Tibial nerve (tissue), 3 donors: ENCODE measurements around the gene IGFN1.

Experiments
- POLR2A ChIP-seq, 2 donors: fragments of 450-650 bp; IDR thresholded peaks; one replicate each; pipeline ENCODE4 v1.6.1; 2017; ENCODE audit warnings: antibody characterized with exemption in 2 of 2, mild to moderate bottlenecking in 2 of 2, moderate library complexity in 2 of 2
- TF ChIP-seq, protein P1 (sequence below), 5 experiments: fragments of 200-600 bp in 3 of 5; fragments of 450-650 bp in 2 of 5; sonication (generic) in 3 of 5; IDR thresholded peaks; one replicate each; pipeline ENCODE4 v1.5.1; 2016 to 2019; ENCODE audit warnings: antibody characterized with exemption in 5 of 5, mild to moderate bottlenecking in 3 of 5, moderate library complexity in 2 of 5

DNA sequence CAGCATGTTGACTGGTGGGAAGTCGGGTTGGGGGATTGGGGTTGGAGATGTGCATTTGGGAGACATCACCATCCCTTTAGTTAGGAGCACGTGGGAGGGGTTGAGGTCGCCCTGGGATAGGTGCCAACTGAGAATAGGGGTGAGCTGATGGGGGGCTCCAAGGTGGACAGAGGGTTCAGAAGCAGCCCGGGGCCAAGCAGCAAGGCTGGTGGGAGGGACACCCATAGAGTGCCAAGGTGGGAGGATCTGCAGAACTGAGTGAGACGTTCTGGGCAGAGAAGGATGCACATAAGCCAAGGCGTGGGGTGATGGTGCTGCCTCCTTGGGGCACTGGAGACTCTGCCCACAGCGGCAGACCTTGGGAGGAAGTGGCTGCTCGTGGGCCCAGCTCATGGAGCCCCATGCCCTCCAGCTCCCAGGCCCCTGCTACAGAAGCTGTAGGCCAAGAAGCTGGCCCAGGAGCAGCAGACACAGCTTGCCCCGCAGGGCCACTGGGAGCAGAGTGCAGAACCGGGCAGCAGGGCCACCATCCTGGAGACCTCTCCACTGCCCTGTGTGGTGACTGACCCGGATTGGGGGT is 61.3 kb downstream of the IGFN1 start:
- TF ChIP-seq, protein P1, sequence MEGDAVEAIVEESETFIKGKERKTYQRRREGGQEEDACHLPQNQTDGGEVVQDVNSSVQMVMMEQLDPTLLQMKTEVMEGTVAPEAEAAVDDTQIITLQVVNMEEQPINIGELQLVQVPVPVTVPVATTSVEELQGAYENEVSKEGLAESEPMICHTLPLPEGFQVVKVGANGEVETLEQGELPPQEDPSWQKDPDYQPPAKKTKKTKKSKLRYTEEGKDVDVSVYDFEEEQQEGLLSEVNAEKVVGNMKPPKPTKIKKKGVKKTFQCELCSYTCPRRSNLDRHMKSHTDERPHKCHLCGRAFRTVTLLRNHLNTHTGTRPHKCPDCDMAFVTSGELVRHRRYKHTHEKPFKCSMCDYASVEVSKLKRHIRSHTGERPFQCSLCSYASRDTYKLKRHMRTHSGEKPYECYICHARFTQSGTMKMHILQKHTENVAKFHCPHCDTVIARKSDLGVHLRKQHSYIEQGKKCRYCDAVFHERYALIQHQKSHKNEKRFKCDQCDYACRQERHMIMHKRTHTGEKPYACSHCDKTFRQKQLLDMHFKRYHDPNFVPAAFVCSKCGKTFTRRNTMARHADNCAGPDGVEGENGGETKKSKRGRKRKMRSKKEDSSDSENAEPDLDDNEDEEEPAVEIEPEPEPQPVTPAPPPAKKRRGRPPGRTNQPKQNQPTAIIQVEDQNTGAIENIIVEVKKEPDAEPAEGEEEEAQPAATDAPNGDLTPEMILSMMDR (IDR thresholded peaks at IDR 0.05) = no peak
- no peak for TF ChIP-seq POLR2A (IDR thresholded peaks at IDR 0.05)
